Transverse colon (tissue), 3 donors: Measurements from ENCODE around the gene NLGN1.

Source experiments
- CTCF ChIP-seq, 5 experiments: fragments of 200-600 bp in 3 of 5; fragments of 450-650 bp in 2 of 5; sonication (generic) in 3 of 5; IDR thresholded peaks; 1 replicate in 2 of 5; 2 replicates in 3 of 5; pipeline ENCODE4 v1.5.1; 2016 to 2017; ENCODE audit warnings: antibody characterized with exemption in 5 of 5, inconsistent platforms in 3 of 5, mild to moderate bottlenecking in 2 of 5, moderate library complexity in 1 of 5
- POLR2A ChIP-seq: fragments of 450-650 bp; IDR thresholded peaks from one replicate; pipeline ENCODE4 v1.6.1; 2016; ENCODE audit warnings: antibody characterized with exemption, mild to moderate bottlenecking, moderate library complexity

GRCh38 chr3:174193604-174194003 is 796.1 kb downstream of the NLGN1 start:
- TF ChIP-seq CTCF (IDR thresholded peaks at IDR 0.05) (no peak), POLR2A (no peak)
